ENCODE results near the gene GPR143.
A peak's percentile ranks its signal among the peaks of the same experiment; 100 is the strongest.

Gene GPR143

GRCh38 chrX:9707306-9708033 lies 58.2 kb downstream of the GPR143 start:
- no peak for DNase-seq

- no peak for DNase-seq
Measured at GRCh38 chrX:9706421-9706820, 59.2 kb downstream of the GPR143 start.

- DNase-seq, result no peak
Measured at GRCh38 chrX:9704876-9705465, 60.7 kb downstream of the GPR143 start.

- DNase-seq, result no peak
Measured at GRCh38 chrX:9703406-9703805, 62.2 kb downstream of the GPR143 start.

GRCh38 chrX:9701790-9702189 lies 63.9 kb downstream of the GPR143 start:
- DNase-seq, result no peak

GRCh38 chrX:9700555-9700954 lies 65.1 kb downstream of the GPR143 start:
- DNase-seq, result no peak

GRCh38 chrX:9698576-9698975 lies 67.1 kb downstream of the GPR143 start:
- no peak for DNase-seq

- DNase-seq, result no peak
Measured at GRCh38 chrX:9693307-9694001, 72.2 kb downstream of the GPR143 start.

GRCh38 chrX:9690046-9690445 lies 75.6 kb downstream of the GPR143 start:
- no peak for DNase-seq

GRCh38 chrX:9688833-9689232 lies 76.8 kb downstream of the GPR143 start:
- no peak for DNase-seq

- no peak for DNase-seq
Measured at GRCh38 chrX:9687899-9688298, 77.7 kb downstream of the GPR143 start.

- no peak for DNase-seq
Measured at GRCh38 chrX:9683350-9683749, 82.3 kb downstream of the GPR143 start.

GRCh38 chrX:9682861-9683260 lies 82.8 kb downstream of the GPR143 start:
- DNase-seq, result no peak

- DNase-seq, result no peak
Measured at GRCh38 chrX:9682456-9682855, 83.2 kb downstream of the GPR143 start.

GRCh38 chrX:9681422-9681821 lies 84.2 kb downstream of the GPR143 start:
- no peak for DNase-seq

GRCh38 chrX:9681011-9681410 lies 84.6 kb downstream of the GPR143 start:
- no peak for DNase-seq

GRCh38 chrX:9678215-9678965 lies 87.3 kb downstream of the GPR143 start:
- DNase-seq, result no peak

- peak; percentile 17 for DNase-seq
Measured at GRCh38 chrX:9677098-9677739, 88.4 kb downstream of the GPR143 start.

GRCh38 chrX:9676738-9677097 lies 88.9 kb downstream of the GPR143 start:
- no peak for DNase-seq

GRCh38 chrX:9676306-9676705 lies 89.3 kb downstream of the GPR143 start:
- DNase-seq, result no peak

Data from DMS153 (cell line).